NOMO-1 (cell line): ENCODE results near the gene OTOG.

ENCODE experiments used
- DNase-seq, 2 experiments: peaks; one replicate each; lab custom pipeline; 2025; ENCODE audit not compliant: unreplicated experiment in 2 of 2; lab: John Stamatoyannopoulos, UW

The OTOG gene

DNA sequence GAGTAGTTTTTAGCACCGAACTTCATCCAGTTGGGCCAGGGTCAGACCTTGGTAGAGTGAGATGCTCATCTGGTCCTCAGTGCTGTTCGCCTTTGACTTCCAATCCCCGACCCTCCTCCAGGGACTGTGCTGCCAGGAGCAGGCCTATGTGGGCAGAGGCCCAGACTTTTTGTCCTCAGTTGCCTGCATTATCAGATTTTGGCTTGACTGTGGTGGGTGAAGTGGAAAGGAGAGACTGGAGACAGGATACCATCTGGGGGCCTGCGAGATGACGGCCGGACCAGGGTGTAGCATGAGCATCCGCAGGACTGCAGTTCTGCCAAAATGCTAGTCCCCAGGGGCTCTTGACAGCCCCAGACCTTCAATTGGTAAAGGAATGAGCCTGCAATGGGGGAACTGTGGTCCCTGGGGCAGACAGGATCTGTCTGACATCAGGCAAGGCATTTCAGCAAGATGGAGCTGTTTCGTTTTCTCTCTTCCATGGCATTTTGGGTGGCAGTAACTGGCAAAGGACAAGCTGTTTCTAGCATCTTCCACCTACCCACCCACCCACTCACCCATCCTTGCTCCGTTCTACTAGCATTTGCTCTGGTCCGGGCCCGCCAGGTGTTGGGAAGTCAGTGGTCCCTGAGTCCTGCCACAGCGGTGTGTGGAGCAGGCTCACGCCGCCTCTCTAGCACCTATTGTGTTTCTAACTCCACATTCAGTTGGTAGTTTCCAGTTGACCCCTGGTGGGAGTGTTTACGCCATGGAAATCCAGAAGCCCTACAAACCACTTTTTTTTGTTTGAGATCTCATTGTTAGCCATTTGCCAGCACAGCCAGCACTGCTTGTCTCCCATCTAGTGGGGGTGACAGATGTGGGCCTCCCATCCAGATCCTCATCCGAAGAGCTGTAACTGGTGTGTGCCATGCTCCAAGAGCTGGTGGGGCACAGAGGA lies 53.5 kb downstream of the OTOG start:
- no peak for DNase-seq

DNA sequence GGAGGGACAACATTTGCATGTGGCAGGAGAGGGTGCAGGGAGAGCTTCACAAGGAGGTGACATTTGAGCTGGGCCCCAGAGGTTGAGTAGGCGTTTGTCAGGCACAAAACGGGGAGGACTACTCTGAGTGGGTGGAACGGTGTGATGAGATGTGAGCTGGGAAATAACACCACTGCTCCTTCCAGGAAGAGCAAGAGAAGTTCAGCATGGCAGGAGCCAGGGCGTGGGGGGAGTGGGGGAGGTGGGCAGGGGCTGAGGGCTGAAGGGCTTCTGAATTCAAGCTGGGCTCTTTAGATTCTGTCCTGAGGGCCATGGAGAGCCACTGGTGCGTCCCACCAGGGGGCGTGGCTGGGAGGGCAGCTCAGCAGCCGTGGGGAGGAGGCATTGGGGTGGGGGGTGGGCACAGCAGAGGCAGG lies 54.2 kb downstream of the OTOG start:
- no peak for DNase-seq

DNA sequence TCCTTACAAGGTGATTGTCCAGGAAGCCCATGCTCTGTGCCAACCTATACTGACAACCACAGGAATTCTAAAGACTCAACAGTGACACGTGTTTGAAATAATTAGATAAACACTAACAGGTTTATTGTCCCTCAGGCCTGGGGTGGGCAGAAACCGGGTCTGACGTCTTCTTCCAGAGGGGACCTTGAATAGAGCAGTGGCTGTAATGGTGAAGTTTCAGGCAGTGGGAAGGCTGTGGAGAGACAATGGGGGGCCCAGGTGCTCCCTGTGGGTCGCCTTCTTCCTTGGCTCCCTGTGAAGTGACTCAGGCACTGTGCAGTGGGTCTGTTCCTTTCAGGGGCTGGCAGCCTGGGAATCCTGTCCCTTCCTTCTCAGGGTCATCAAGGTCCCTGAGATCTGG lies 54.6 kb downstream of the OTOG start:
- DNase-seq, result no peak

DNA sequence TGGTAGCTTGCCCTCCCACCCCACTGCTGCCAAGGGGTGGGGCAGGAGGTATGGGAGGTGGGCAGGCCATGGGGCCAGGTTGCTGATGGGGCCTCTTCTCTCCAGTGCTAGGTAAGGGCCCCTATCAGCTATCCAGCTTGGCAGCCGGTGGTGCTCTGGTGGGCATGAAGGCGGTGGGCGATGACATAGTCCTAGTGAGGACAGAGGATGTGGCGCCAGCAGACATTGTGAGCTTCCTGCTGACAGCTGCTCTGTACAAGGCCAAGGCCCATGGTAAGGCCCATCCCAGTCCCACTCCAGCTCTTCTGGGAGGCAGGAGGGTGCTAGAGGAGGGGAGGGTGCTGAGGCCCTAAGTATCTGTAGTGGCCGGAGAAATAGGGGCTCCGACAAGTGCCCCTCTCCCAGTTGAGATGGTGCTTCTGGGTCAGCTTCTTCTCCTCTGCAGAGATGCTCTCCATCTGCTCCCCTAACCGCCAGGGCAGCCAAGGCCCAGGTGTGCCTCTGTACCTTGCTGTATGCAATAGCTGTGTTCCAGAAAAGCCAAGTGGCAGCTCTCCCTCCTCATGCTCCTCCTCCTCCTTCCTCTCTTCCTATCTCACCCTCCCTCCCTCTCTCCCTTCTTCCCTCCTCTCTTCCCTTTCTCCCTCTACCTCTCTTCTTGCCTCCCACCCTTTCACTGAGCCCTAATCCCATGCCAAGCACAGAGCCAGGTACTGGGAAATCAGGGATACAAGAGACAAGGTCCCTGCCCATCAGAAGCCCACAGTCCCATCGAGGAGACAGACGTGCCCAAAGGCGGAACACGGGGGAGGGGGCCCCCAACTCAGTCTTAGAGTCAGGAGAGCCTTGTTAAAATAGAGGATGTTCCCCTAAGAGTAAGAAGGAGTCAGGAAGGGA lies 55.3 kb downstream of the OTOG start:
- no peak for DNase-seq

DNA sequence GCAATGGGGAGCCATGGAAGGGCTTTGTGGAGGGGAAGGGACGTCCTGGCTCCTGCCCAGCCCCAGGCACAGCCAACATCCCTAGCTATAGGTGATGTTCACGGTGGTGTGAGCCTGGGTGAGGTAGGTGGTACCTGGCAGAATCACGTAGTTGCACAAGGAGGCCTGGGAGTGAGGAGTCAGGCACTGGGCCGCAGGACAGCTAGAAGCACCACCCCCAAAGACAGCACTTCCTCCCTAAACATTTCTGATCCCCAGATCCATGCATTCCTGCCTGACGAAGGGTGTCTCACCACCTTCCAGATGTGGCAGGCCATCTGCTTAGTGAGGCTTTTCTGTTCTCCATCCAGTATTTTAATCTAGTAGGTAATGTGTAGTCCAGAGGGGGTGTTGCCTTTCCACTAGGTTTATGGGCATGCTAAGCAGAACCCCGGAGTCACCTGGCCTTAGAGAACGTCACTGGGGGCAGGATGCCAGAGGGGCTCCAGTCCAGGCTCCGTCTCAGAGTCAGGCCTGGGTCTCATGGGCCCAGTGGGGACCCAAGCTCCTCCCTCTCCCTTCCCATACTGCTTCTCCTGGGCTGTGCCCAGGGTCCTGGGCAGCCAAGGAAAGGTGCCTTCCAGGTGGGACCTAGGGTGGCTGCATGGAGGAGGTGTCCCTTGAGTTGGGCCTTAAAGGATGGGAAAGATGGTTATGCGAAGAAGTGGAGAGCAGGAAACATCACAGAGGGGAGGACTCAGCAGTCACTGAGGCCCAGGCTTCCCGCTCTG lies 56.2 kb downstream of the OTOG start:
- DNase-seq, result no peak

DNA sequence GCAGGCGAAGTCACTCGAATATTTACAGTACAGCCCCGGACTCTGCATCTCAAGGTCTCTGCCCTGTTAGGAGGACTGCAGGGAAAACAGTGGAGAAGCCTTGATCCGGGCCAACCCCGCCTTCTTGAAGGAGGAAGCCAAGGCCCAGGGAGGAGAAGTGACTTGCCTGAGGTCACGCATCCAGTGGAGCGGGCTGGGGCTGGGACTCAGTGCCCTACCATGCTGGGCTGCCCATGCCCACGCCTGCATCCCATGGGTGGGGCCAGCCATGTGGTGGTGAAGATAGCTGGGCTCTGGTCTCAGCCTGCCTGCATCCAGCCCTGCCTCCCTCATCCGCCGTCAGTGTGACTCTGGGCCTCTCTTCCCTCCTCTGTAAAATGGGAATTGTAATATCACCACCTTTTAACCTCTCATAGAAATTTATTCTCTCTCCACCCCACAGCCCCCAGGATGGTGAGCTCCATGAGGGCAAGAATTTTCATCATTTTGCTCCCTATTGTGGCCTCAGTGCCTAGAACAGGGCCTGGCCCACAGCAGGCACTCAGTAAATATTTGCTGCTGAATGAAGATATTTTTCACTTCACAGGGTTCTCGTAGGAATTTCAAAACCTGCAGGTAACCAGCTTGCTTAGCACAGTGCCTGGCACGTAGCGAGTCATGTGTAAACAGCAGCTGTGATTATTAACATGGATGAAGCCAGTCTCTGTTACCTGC lies 57.3 kb downstream of the OTOG start:
- no peak for DNase-seq

DNA sequence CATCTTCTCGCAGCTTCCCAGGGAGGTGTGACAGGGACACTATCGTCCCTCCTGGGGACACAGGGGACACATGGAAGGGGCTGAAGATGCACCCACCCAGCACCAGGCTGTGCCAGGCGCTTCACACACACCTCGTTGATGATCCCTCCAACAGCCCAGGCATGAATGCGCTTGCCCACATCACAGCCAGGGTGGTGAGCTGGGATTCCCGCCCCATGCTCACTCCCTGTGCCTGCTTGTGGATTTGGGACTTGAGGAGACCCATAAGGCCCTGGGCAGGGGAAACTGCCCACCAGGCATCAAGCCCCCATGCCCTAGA lies 57.8 kb downstream of the OTOG start:
- DNase-seq, result no peak

DNA sequence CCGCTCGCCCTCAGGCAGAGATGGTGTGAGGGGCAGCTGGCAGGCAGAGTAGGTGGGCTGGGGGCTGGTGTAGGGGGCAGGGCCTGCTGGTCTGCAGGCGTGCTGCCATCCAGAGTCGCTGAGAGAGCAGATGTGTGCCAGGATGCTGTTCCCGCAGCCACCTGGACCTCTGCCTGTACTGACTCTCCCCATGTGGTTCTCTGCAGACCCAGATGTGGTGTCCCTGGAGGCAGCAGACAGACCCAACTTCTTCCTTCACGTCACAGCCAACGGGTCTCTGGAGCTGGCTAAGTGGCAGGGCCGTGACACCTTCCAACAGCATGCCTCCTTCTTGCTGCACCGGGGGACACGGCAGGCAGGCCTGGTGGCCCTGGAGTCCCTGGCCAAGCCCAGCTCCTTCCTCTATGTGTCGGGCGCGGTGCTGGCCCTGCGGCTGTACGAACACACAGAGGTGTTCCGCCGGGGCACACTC lies 58.6 kb downstream of the OTOG start:
- DNase-seq, result no peak

DNA sequence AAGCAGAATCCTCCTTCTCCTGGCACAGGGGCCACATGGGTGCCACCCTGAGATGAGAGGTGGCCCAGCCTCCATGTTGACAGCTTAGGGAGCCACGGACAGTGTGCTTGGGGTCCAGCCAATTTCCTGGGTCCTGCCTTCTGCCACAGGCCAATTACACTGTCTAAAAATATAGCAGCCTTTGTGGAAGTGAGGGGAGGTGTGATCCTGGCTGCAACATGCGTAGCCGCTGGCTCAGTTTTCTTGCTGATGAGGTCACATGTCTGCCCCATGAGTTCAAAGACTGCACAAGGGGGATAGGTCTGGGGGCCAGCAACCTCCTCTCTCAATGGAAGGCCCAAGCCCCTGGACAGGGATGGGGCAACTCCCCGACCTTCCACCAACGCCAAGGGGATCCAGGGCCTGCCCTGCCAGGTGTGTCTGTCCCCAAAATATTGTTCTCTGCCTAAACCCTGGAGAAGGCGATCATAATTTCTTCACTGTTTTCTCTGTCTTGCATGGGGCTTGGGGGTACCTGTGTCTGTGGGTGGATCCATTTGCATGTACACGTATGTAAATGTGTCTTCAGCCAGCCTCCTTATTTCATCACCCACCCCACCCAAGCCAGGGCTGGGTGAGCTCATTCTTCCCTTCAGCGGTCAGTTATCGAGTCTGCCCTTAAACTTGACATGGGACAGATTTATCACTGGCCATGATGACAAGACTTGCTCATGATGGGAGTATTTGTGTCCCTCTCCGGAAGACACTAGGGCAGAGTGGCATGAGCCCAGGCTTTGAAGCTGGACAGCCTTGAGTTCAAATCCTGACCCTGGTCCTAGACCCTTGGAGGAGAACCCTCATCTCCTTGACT lies 59.4 kb downstream of the OTOG start:
- DNase-seq, result no peak

DNA sequence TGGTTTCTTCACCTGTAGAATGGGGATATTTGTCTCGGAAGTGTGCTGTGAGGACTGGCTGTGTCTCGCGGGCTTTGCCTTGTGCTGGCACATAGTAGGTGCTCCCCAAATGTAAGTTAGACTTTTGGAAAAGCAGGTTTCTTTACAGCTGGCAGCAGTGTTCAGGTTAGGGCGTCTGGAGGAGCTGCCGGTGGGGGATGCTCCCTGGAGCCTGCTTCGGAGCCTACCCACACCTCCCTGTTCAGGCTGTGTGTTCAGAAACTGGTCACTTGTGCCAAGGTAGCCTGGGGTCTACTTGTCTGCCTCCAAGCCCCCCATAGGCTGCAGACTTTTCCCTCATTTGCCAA lies 60.0 kb downstream of the OTOG start:
- DNase-seq, result no peak

DNA sequence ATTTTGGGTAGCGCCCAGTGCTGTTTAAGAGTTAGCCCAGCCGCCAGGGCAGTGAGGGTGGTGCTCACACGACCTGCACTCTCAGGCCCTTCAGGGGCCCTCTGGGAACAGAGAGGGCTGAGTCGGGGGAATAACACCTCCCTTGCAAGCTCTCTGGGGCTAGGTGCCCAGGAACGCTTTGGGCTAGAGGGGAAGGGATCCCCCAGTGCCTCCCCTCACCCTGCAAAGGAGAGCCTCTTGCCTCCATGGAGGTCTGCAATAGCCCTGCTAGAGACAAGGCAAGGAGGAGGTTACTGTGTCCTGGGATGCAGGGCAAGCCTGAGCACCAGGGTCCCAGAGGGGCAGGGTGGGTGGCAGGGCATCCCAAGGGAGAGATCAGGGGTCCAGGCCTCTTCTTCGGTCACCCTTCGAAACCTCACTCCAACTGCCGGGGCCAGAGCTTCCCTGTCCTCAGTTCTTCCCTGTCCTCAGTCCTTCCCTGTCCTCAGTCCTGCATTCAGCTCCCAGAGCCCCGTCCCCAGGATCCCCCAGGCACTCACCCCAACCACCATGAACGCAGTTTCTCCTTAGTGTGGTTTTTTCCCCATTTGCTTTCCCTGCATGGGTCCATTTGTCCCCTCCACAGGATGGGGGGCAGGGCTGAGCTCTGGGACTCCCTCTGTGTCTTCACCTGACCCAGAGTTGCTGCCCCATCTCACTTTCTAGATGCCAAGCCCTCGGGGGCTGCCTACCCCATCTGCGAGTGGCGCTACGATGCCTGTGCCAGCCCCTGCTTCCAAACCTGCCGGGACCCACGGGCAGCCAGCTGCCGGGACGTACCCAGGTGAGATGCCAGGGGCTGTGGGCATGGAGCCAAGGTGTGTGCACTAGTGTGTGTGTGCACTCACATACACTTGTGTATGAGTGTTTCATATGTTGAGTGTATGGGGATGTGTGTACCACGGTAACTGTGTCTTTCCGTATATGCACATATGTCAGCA lies 60.8 kb downstream of the OTOG start:
- DNase-seq, result no peak

DNA sequence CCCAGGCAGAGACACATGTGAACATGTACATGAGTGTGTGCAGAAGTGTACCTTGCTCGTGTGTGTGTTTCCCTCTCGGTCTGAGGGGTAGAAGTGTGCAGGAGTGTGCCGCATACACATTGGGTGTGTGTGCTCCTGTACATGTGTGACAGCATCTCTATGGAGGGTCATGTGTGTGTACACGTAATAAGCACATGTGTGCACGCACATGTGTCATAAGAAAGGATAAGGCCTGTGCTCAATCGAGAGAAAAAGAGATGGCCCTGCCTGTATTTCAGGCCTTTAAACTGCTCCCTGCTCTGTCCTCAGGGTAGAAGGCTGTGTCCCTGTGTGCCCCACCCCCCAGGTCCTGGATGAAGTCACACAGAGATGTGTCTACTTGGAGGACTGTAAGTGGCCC lies 61.8 kb downstream of the OTOG start:
- DNase-seq, result no peak

DNA sequence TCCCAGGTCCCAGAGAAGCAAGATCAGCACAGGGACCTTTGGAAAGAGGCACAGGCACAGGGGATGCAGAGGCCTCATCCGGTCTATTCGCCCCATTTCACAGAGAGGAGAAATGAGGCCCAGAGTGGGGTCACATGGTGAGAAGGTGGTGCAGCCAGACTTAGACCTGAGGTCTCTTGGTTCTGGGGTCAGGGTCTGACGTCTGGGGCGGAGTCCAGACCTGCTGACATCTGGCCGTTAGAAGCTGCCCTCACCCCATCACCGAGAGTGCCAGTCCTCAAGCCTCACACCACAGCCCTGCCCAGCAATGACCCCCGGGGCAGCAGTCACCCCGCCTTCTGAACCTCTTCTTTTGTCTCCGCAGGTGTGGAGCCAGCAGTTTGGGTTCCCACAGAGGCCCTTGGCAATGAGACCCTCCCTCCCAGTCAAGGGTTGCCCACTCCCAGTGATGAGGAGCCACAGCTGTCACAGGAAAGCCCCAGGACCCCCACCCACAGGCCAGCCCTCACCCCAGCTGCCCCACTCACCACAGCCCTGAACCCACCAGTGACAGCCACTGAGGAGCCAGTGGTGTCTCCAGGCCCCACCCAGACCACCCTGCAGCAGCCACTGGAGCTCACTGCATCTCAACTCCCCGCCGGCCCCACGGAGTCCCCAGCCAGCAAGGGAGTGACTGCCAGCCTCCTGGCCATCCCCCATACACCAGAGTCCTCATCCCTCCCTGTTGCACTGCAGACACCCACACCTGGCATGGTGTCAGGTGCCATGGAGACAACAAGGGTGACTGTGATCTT lies 62.4 kb downstream of the OTOG start:
- DNase-seq, result no peak

DNA sequence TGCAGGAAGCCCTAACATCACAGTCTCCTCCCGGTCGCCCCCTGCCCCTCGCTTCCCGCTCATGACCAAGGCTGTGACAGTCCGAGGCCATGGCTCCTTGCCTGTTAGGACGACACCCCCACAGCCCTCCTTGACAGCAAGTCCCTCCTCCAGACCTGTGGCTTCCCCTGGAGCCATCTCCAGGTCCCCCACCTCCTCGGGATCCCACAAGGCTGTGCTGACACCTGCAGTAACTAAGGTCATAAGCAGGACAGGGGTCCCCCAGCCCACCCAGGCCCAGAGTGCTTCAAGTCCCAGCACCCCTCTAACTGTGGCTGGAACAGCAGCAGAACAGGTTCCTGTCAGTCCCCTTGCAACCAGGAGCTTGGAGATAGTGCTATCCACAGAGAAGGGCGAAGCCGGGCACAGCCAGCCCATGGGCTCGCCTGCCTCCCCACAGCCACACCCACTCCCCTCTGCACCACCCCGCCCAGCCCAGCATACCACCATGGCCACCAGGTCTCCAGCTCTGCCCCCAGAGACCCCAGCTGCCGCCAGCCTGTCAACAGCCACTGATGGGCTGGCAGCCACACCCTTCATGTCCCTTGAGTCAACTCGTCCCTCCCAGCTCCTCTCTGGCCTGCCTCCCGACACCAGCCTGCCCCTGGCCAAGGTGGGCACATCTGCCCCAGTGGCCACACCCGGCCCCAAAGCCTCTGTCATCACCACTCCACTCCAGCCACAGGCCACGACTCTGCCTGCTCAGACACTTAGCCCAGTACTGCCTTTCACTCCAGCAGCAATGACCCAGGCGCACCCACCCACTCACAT lies 63.2 kb downstream of the OTOG start:
- no peak for DNase-seq

DNA sequence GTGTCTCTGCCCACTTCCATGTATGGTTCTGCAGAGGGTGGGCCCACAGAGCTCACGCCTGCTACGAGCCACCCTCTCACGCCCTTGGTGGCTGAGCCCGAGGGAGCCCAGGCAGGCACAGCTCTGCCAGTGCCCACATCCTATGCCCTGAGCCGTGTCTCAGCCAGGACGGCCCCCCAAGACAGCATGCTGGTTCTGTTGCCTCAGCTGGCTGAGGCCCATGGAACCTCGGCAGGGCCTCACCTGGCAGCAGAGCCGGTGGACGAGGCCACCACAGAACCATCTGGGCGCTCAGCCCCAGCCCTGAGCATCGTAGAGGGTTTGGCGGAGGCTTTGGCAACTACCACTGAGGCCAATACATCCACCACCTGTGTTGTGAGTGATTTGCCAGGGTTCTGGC lies 64.0 kb downstream of the OTOG start:
- DNase-seq, result no peak

DNA sequence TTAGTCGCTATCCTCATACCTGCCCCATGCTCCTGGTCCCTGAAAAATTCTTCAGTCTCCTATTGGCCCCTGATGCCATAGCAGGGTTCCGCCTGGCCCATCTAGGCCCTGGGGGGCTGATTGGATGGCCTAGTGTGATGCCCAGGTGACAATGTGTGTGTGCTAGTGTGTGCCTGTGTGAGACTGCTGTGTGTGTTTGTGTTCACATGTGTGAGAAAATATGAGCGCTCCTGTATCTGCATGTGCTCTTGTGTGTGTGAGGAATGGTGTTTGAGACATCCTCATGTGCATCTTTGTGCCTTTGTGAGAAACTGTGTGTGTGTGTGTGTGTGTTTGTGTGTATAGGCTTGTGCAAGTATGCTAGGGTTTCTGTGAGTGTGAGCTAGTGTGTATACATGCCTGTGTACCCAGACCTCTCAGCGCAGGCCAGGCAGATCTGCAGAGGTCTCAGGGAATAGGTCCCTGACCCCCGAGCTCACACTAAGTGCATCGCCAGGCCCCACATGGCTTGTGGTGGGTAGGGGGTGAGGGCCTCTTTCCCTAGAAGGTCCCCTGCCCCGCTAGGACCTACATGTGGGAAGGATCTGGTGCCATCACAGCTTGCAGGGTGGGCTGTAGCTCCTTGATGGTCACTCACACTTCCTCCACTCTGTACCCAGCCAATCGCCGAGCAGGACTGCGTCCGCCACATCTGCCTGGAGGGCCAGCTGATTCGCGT lies 64.6 kb downstream of the OTOG start:
- DNase-seq, result no peak
